Endometrial microvascular endothelial cells (primary cell): Measurements from ENCODE around the gene DHX58. TPM values are rescaled to one million over a fixed set of nuclear protein-coding genes. Genes with fewer than 3 reads are reported as not detected.

Experiments used
- in situ Hi-C: cut with HindIII; loops from 2 replicates; pipeline ENCODE4 v1.10.0; 2017; ENCODE audit warnings: low sequenced_read_pairs, low pct_unique_long_range_greater_than_20kb; ENCODE audit errors: inconsistent ontology term
- total RNA-seq: library from RNA; depleted of rRNA; stranded (reverse); fragments of >200 nt; gene quantifications from one replicate; pipeline ENCODE4 v1.2.3, GENCODE V29; 2015; ENCODE audit errors: inconsistent ontology term

DHX58 gene
- total RNA-seq, 1 donor from 2014 or later, result 7.1 TPM

DNA sequence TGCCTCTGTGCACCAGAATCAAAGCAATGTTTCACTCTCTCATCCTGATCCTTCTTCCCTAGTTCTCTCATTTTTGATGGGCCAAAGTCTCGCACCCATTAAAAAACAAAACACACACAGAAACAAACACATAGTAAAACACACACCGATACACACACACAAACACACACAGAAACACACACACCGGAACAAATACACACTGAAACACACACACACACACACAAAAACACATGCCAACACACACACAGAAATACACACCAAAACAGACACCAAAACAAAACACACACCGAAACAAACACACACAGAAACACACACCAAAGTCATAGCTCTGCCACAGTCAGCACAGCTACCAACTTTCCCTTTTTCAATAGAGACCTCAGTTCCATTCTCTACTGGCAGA is 18.7 kb upstream of the DHX58 start:
- in situ Hi-C loops, result no loop called here

- in situ Hi-C loops, result no loop called here
Measured at GRCh38 chr17:42130310-42130936, 17.9 kb upstream of the DHX58 start.

DNA sequence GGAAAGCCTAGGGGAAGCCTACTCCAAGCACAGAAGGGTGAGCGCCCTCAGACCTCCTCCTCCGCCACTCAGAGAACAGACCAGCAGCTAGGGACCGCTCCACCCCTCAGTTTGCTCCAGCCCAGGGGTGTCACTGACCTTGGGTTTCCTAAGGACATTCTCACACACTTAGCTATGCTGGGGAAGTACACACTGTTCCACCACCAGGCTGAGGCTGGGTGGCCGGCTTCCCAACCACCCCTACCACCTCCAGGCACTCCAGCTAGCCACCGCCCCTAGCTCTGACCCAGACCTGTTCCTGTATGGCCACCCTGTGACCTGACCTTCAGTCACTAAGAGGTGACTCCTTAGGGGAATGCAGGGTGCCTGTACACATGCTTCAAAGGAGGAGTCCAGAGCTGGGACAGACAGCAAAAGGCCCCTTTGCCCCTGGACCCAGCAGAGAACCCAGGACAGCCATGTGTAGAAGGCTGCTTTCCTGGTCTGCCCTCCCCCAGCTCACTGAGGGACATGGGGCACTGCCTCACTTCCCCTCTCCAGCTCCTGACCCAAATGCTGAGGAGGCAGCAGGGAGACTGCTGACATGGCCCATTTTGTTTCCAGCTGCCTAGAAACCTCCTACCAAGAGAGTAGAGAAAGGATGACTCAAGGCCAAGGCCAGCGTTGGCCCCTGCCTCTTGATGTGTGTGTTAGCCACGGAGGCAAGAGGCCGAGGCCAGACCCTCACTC is 16.8 kb upstream of the DHX58 start:
- in situ Hi-C loops, result no loop called here

DNA sequence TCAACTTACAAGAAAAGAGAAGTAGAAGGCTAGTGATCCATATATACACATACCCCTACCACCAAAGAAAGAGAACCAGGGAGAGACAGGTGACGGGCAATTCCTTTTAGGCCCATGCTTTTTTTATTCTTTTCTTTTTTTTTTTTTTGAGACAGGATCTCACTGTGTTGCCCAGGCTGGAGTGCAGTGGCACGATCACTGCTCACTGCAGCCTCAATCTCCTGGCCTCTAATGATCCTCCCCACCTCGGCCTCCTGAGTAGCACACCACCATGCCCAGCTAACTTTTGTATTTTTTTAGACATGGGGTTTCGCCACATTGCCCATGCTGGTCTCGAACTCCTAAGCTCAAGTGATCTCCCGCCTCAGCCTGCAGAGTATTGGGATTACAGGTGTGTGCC is 14.9 kb upstream of the DHX58 start:
- in situ Hi-C loops, result no loop called here

- in situ Hi-C loops, result no loop called here
Measured at GRCh38 chr17:42126836-42127235, 14.3 kb upstream of the DHX58 start.

- in situ Hi-C loops, result no loop called here
Measured at GRCh38 chr17:42125565-42125964, 13.1 kb upstream of the DHX58 start.

DNA sequence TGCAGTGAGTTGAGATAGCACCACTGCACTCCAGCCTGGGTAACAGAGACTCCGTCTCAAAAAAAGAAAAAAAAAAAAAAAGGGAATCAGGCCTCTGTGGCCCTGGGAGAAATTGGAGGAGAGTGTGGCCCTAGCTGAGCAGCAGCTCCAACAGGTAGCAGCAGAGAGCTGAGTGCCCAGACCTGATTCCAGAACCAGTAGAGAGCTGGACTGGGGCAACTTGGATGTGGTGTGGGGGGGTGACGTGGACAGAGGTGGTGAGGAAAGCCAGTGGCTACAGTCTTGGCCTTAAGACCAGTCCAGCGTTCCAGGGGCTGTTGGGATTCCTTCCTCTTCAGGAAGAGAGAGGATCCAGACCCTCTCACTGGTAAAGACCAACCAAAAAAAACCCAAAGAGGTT is 11.7 kb upstream of the DHX58 start:
- in situ Hi-C loops, result loop anchor here (25.0 kb wide), 1 partner anchor 162 kb away; the partner anchor contains the start of gene CNP

DNA sequence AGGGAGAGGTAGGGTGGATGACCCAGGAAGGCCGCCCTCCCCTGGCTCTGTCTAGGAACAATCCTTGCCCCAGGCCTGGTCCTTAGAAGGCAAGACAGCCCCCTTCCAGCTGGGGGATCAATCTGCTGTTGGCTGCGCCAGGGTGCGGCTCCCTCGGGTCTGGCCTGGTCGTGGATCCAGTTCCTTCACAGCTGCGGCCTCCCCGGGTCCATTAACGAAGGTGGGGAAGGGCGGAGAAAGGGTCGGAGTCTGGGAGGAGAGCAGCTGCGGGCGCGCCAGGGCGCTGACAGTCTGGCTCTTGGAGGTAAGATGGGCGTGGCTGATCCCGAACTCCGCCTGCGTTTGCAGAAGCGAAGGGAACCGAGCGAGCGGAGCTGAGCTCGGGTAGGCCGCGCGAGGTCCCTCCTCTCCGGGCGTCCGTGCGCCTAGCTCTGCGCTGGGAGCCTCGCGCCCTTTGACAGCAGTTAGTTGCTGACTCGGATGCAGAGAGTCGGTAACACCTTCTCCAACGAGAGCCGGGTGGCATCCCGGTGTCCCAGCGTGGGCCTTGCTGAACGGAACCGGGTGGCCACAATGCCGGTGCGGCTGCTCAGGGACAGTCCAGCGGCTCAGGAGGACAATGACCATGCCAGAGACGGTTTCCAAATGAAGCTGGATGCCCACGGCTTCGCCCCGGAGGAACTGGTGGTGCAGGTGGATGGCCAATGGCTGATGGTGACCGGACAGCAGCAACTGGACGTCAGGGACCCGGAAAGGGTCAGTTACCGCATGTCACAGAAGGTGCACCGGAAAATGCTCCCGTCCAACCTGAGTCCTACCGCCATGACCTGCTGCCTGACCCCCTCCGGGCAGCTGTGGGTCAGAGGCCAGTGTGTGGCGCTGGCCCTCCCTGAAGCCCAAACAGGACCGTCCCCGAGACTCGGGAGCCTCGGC is 10.1 kb upstream of the DHX58 start, which contains the start of gene HSPB9:
HSPB9 (plus strand) TSS at position 434 of the 933 bp plus-strand sequence; CDS start at position 481, 47 bp downstream.
- in situ Hi-C loops, result loop anchor here (25.0 kb wide), 1 partner anchor 160 kb away; the partner anchor contains the start of gene CNP

DNA sequence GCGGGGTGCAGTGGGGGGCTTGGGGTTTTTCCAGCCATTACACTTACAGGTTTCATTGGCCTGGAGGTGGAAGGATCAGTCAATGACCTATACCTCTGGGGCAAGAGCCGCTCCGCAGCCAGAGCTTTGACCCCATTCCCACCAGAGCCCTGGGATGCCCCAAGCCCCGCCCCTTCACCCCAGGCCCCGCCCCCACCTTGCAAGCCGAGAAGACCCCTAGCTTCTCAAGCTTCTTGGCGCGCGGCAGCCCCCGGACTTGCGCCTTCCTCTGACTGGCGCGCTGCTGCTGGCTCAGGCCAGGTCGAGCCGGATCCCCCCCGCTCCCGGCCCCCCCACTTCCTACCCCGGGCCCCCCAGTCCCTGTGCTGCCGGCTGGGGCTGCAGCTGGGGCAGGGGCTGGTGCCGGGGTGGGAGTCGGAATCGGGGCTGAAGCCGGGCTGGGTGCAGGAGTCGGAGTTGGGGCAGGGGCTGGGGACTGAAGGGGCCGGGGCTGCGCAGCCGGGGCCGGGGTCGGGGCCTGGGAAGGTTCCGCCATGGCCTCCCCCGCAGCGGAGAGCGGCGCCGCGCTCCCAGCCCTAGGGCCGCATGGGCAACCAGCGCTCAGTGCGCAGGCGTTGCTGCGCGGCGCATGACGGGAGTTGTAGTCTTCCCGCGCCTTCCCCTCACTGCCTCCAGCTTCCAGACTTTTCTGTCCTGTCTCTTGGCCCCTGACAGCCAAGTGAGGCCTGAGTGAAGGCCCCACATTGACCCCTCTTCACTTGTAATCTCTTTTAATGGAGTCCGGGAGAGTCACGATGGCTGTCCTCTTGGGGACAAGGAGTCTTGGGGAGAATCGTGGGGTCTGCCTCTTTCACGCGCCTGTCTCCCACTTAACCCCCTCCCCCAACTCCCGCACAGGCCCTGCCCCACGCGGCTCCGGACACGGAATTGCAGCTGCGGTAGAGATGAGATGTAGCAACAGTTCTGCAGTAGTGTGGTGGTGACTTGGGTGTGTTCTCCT is 8.6 kb upstream of the DHX58 start, which contains the start of gene KAT2A:
KAT2A (minus strand) TSS at position 598 of the 1,000 bp plus-strand sequence; CDS start at position 535, 63 bp downstream.
- in situ Hi-C loops, result loop anchor here (25.0 kb wide), 1 partner anchor 159 kb away; the partner anchor contains the start of gene CNP

- in situ Hi-C loops, result loop anchor here (25.0 kb wide), 1 partner anchor 158 kb away; the partner anchor contains the start of gene CNP
Measured at GRCh38 chr17:42120161-42120769, 7.8 kb upstream of the DHX58 start.

DNA sequence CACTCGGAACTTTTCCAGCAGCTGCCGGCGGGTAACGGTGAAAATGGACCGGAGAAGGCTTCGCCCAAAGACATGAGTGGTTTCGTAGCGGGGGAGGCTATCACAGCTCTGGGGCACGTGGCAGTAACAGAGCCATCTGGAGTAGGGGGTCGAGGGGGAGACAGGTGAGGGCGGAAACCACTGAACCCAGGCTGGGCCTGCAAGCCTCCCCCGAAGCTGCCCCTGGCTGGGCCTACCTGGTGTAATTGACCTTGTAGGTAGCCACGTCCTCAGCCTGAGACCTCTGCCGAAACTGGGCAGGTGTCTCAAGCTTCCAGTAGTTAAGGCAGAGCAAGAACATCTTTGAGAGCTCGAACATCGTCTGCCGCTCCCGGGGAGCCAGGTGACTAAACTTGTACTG is 6.8 kb upstream of the DHX58 start:
- in situ Hi-C loops, result loop anchor here (25.0 kb wide), 1 partner anchor 157 kb away; the partner anchor contains the start of gene CNP

GRCh38 chr17:42118545-42118944 is 6.0 kb upstream of the DHX58 start:
- in situ Hi-C loops, result loop anchor here (25.0 kb wide), 1 partner anchor 156 kb away; the partner anchor contains the start of gene CNP

DNA sequence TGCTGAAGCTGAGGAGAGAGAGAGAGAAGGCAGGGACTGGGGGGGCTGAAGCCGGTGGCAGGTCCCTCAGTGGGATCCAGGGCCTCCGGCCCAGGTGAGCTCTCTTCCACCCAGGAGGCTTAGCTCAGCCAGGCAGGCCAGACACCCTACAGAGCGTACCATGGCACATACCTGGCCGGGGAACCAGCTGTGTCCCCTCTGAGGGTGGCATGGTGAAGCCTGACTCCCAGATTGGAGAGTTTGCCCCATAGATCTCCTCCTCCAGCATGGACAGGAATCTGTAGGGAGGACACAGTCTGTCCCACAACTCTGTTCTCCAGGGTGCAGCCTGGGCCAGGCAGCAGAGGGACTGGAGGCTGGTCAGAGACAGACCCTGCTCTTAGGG is 5.6 kb upstream of the DHX58 start:
- in situ Hi-C loops, result loop anchor here (25.0 kb wide), 1 partner anchor 156 kb away; the partner anchor contains the start of gene CNP

GRCh38 chr17:42117397-42118125 is 5.0 kb upstream of the DHX58 start:
- in situ Hi-C loops, result loop anchor here (25.0 kb wide), 1 partner anchor 155 kb away; the partner anchor contains the start of gene CNP

DNA sequence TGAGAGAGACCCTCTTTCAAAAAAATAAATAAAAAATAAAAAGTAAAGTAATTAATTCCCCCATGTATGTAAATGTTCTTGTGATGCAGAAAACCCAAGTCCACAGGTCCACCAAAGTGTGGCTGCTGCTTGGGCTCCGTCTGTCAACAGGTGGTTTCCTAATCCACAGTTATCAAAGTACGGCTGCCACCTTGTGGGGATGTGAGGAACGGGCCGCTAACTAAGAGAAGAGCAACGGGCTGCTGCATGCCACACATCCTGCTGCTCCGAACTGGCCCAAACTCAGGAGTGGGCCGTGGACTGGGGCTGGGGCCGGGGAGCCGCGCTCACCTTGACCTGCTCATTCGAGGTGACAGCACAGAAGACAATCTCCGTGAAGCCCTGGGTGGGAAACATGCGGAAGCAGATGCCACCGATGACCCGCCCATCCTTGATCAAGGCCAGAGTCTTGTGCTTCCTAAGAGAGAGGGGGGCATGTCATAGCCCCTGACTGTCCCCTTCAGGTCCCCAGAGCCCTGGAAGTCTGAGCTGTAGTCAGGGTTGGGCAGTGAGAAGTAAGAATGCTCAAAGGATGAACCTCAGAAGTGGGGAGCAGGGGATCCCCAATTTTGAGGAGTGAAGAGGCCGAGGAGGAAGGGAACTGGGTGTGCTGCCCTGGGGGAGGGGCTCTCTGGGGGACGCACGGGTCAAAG is 4.3 kb upstream of the DHX58 start:
- in situ Hi-C loops, result loop anchor here (25.0 kb wide), 1 partner anchor 155 kb away; the partner anchor contains the start of gene CNP

- in situ Hi-C loops, result loop anchor here (25.0 kb wide), 1 partner anchor 152 kb away; the partner anchor contains the start of gene CNP
Measured at GRCh38 chr17:42114118-42114517, 1.6 kb upstream of the DHX58 start.
